ENCODE measurements around the gene PLB1. TPM values are rescaled to one million over a fixed set of nuclear protein-coding genes. Genes with fewer than 3 reads are reported as not detected.
A peak's percentile ranks its signal among the peaks of the same experiment; 100 is the strongest.

PLB1 gene
- total and polyA plus RNA-seq, 9 of the 15 experiments (the other 6 are each of a cell fraction or from before 2014, with no cell fraction given), result 0.01 to 0.09 (median 0.07) TPM; not detected in 2

DNA sequence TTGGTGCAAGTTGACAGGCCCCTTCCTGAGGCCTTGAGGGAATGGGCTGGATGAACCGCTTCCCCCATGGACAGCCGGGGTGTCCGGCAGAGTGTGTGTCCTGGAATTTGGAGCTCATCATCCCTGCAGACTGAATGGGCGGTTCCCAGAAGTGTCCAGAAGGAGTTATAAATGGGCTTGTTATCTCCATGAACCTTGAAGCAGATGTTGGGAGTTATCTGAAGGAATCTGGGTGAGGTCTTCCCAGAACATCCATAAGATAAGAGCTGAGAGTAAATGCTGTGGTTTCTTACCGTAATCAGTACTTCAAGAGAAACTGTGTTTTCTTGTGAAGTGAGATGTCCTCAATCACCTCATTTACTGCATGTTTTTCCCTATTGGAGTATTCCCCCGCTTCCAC, 21.1 kb downstream of the PLB1 start (continued):
- TF ChIP-seq IRF2 (CRISPR knock-in tag; IDR thresholded peaks at IDR 0.05) (no peak), EWSR1 (IDR thresholded peaks at IDR 0.05; ENCODE audit: borderline replicate concordance, low read depth, partially characterized antibody) (no peak), IFI16 (CRISPR knock-in tag; IDR thresholded peaks at IDR 0.05) (no peak), PTRF (tag; IDR thresholded peaks at IDR 0.05) (no peak), SMAD1 (IDR thresholded peaks at IDR 0.05; ENCODE audit: low read depth, low read length, partially characterized antibody) (no peak), PHF8 (IDR thresholded peaks at IDR 0.05; ENCODE audit: borderline replicate concordance, low read length) (no peak), ARHGAP35 (IDR thresholded peaks at IDR 0.05; ENCODE audit: partially characterized antibody) (no peak), ZNF766 (CRISPR knock-in tag; conservative IDR thresholded peaks at IDR 0.05) (peak; percentile 96), SRF (CRISPR knock-in tag; IDR thresholded peaks at IDR 0.05) (no peak), NR4A1 (CRISPR knock-in tag; IDR thresholded peaks at IDR 0.05) (no peak), NR4A1 (tag; IDR thresholded peaks at IDR 0.05) (peak; percentile 91), ZNF146 (CRISPR knock-in tag; IDR thresholded peaks at IDR 0.05; ENCODE audit: unreplicated experiment) (no peak), U2AF2 (optimal IDR thresholded peaks at IDR 0.05; ENCODE audit: low read depth, low read length) (no peak), RBM14 (IDR thresholded peaks at IDR 0.05; ENCODE audit: borderline replicate concordance, insufficient read depth, low read depth, low read length) (no peak), CHD4 (IDR thresholded peaks at IDR 0.05; ENCODE audit: insufficient read depth, insufficient replicate concordance, low read depth, low read length, poor library complexity, severe bottlenecking) (no peak), CBFA2T3 (IDR thresholded peaks at IDR 0.05) (peak; percentile 96), BACH1 (tag; IDR thresholded peaks at IDR 0.05) (0 out of 2 replicates have a peak, but pooled peaks have one; percentile 37)
- TF ChIP-seq, protein P1, sequence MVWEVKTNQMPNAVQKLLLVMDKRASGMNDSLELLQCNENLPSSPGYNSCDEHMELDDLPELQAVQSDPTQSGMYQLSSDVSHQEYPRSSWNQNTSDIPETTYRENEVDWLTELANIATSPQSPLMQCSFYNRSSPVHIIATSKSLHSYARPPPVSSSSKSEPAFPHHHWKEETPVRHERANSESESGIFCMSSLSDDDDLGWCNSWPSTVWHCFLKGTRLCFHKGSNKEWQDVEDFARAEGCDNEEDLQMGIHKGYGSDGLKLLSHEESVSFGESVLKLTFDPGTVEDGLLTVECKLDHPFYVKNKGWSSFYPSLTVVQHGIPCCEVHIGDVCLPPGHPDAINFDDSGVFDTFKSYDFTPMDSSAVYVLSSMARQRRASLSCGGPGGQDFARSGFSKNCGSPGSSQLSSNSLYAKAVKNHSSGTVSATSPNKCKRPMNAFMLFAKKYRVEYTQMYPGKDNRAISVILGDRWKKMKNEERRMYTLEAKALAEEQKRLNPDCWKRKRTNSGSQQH (CRISPR knock-in tag; IDR thresholded peaks at IDR 0.05), result no peak
- TF ChIP-seq, protein P2, sequence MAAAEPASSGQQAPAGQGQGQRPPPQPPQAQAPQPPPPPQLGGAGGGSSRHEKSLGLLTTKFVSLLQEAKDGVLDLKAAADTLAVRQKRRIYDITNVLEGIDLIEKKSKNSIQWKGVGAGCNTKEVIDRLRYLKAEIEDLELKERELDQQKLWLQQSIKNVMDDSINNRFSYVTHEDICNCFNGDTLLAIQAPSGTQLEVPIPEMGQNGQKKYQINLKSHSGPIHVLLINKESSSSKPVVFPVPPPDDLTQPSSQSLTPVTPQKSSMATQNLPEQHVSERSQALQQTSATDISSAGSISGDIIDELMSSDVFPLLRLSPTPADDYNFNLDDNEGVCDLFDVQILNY (CRISPR knock-in tag; IDR thresholded peaks at IDR 0.05), result no peak
- TF ChIP-seq, protein P3, sequence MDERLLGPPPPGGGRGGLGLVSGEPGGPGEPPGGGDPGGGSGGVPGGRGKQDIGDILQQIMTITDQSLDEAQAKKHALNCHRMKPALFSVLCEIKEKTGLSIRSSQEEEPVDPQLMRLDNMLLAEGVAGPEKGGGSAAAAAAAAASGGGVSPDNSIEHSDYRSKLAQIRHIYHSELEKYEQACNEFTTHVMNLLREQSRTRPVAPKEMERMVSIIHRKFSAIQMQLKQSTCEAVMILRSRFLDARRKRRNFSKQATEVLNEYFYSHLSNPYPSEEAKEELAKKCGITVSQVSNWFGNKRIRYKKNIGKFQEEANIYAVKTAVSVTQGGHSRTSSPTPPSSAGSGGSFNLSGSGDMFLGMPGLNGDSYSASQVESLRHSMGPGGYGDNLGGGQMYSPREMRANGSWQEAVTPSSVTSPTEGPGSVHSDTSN (CRISPR knock-in tag; IDR thresholded peaks at IDR 0.05; ENCODE audit: low read depth), result no peak
- TF ChIP-seq, protein P3 (tag; conservative IDR thresholded peaks at IDR 0.05; ENCODE audit: low read depth), result peak; percentile 94

Measured in K562 (cell line).